Panc1 (cell line): ENCODE results near the gene FAM117A. TPM values are rescaled to one million over a fixed set of nuclear protein-coding genes. Genes with fewer than 3 reads are reported as not detected.

Experiments
- ATAC-seq: fragments of 200-7000 bp; cut with Tn5 transposase; 2 replicates; pipeline ENCODE4 v1.9.1; 2020; ENCODE audit warnings: mild to moderate bottlenecking, moderate library complexity
- BruUV-seq: library from RNA; stranded (reverse); fragments of 400-500 nt; replicated peaks from 2 replicates; lab custom pipeline; 2021; lab: Mats Ljungman, UMichigan
- CTCF ChIA-PET: fragments of 300-600 bp; sonication (Branson Sonifier 250); formaldehyde crosslinking; loops from one replicate; lab custom pipeline; 2022; ENCODE audit warnings: antibody characterized with exemption; lab: Charles Lee
- POLR2A ChIA-PET: fragments of 300-600 bp; sonication (Branson Sonifier 250); formaldehyde crosslinking; loops from one replicate; lab custom pipeline; 2022; ENCODE audit warnings: antibody characterized with exemption; lab: Charles Lee
- DNase-seq: peaks from one replicate; pipeline ENCODE4 v3.0.0-alpha.2; 2010; ENCODE audit warnings: low read depth, low spot score
- H3K27ac ChIP-seq: 2 replicates; pipeline ENCODE4 v1.5.1; 2011; ENCODE audit warnings: mild to moderate bottlenecking, low read length, inconsistent platforms
- H3K27me3 ChIP-seq: fragments of 200-500 bp; sonication (Bioruptor generic); 2 replicates; pipeline ENCODE4 v1.6.0; 2014; ENCODE audit warnings: low read length, inconsistent platforms; ENCODE audit not compliant: control insufficient read depth, insufficient read depth
- H3K36me3 ChIP-seq: fragments of 200-500 bp; sonication (Bioruptor generic); 2 replicates; pipeline ENCODE4 v1.5.1; 2014; ENCODE audit warnings: inconsistent platforms, mild to moderate bottlenecking, low read length, moderate library complexity; ENCODE audit not compliant: control insufficient read depth, insufficient read depth
- H3K4me1 ChIP-seq: 2 replicates; pipeline ENCODE4 v1.5.1; 2011; ENCODE audit warnings: inconsistent platforms, mild to moderate bottlenecking, low read length, moderate library complexity; ENCODE audit not compliant: control insufficient read depth, insufficient read depth
- H3K4me3 ChIP-seq, 2 experiments: 2 replicates each; pipeline ENCODE4 v1.5.1; 2011 to 2012; ENCODE audit warnings: low read depth in 2 of 2, low read length in 2 of 2, mild to moderate bottlenecking in 2 of 2, inconsistent platforms in 1 of 2, moderate library complexity in 1 of 2
- H3K9me3 ChIP-seq: fragments of 200-500 bp; sonication (Bioruptor generic); 2 replicates; pipeline ENCODE4 v1.5.1; 2014; ENCODE audit warnings: low read depth, mild to moderate bottlenecking, inconsistent platforms, low read length, moderate library complexity; ENCODE audit not compliant: control insufficient read depth, insufficient read depth
- POLR2AphosphoS5 ChIP-seq: IDR thresholded peaks from 2 replicates; pipeline ENCODE4 v1.6.1; 2012; ENCODE audit warnings: mild to moderate bottlenecking, low read depth, low read length, moderate library complexity
- REST ChIP-seq, 2 experiments: IDR thresholded peaks; 2 replicates each; pipeline ENCODE4 v1.6.1; 2011 to 2012; ENCODE audit warnings: low read depth in 2 of 2, control low read depth in 1 of 2, low read length in 1 of 2, mild to moderate bottlenecking in 1 of 2, moderate library complexity in 1 of 2; ENCODE audit not compliant: insufficient read depth in 1 of 2
- SIN3A ChIP-seq: IDR thresholded peaks from 2 replicates; pipeline ENCODE4 v1.6.1; 2012; ENCODE audit warnings: low read depth, mild to moderate bottlenecking, low read length, moderate library complexity, borderline replicate concordance; ENCODE audit not compliant: insufficient read depth
- TCF7L2 ChIP-seq: IDR thresholded peaks from 2 replicates; pipeline ENCODE4 v1.6.1; 2011; ENCODE audit warnings: mild to moderate bottlenecking, low read depth, low read length, inconsistent platforms
- in situ Hi-C: cut with HindIII; loops from 2 replicates; pipeline ENCODE4 v1.10.0; 2016; ENCODE audit warnings: low sequenced_read_pairs, low pct_unique_long_range_greater_than_20kb
- intact Hi-C: fragments of 100-400 bp; cut with micrococcal nuclease; formaldehyde crosslinking; loops from one replicate; pipeline ENCODE4 v1.10.0; 2022; ENCODE audit not compliant: unreplicated experiment
- total RNA-seq: library from RNA; stranded (reverse); gene quantifications from one replicate; pipeline ENCODE4 v1.2.1, GENCODE V29; 2021; ENCODE audit not compliant: unreplicated experiment
- TF ChIP-seq, protein P1 (sequence below): fragments of 450-650 bp; IDR thresholded peaks from 2 replicates; pipeline ENCODE4 v1.5.1; 2017; ENCODE audit warnings: mild to moderate bottlenecking

FAM117A gene
- total RNA-seq, 1 experiment from 2014 or later: 8.0 TPM

DNA sequence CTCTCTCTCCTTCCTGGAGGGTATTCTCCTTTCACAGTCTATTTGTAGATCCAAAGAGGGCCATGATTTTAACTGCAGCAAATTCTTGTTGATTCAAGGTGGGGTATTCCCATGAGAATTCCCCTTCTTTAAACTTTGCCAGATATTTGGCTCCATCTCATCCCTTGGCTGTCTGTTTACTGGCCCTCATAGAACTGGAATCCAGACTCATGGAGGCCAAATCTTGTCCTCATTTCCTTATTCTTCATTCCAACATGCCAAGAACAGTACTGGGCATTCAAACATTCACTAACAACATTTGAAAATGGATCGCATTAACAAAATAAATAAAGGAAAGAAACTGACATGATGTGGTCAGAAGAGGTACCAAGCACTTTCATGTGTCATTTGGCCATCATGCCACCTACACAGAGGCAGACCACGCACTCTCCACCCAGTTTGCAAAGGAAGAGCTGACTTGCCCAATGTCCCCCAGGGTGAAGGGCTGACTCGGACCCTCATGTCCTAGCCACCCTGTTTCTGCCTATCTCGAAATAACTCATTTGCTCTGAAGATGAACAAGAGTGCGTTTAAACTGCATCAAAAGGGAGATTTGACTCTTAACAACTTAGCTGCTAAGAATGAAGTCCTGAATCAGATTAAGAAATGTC lies 33.0 kb downstream of the FAM117A start:
- Histone ChIP-seq H3K4me1 (no peaks in the 10 kb centered on the region; the same call in 1 of the 2 replicates), H3K36me3 (no peaks in the 10 kb centered on the region), H3K4me3 (no peak overlapping the region), H3K9me3 (no peaks in the 10 kb centered on the region), H3K27me3 (no peaks in the 10 kb centered on the region), H3K27ac (no peak overlapping the region)
- DNase-seq (no peak), ATAC-seq (0 out of 2 replicates have a peak, but pooled peaks have one; percentile 29)
- intact Hi-C loops: no loop called here
- in situ Hi-C loops: no loop called here
- BruUV-seq: no TSS peak
- POLR2A ChIA-PET: no interaction called here
- TF ChIP-seq POLR2AphosphoS5 (no peak), SIN3A (no peak), TCF7L2 (no peak), REST (IDR thresholded peaks at IDR 0.05; ENCODE audit: insufficient read depth in 1 of 2, low read depth in 2 of 2, low read length in 1 of 2) (no peak)
- TF ChIP-seq, protein P1, sequence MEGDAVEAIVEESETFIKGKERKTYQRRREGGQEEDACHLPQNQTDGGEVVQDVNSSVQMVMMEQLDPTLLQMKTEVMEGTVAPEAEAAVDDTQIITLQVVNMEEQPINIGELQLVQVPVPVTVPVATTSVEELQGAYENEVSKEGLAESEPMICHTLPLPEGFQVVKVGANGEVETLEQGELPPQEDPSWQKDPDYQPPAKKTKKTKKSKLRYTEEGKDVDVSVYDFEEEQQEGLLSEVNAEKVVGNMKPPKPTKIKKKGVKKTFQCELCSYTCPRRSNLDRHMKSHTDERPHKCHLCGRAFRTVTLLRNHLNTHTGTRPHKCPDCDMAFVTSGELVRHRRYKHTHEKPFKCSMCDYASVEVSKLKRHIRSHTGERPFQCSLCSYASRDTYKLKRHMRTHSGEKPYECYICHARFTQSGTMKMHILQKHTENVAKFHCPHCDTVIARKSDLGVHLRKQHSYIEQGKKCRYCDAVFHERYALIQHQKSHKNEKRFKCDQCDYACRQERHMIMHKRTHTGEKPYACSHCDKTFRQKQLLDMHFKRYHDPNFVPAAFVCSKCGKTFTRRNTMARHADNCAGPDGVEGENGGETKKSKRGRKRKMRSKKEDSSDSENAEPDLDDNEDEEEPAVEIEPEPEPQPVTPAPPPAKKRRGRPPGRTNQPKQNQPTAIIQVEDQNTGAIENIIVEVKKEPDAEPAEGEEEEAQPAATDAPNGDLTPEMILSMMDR: no peak
- CTCF ChIA-PET: no interaction called here

GRCh38 chr17:49730078-49730784 lies 33.7 kb downstream of the FAM117A start:
- intact Hi-C loops: no loop called here
- ATAC-seq: 0 out of 2 replicates have a peak, but pooled peaks have one; percentile 49
- no peak for DNase-seq
- no TSS peak for BruUV-seq
- ChIA-PET CTCF (no interaction called here), POLR2A (no interaction called here)
- Histone ChIP-seq H3K36me3 (no peaks in the 10 kb centered on the region), H3K27me3 (no peaks in the 10 kb centered on the region), H3K27ac (no peak overlapping the region), H3K4me3 (no peak overlapping the region), H3K4me1 (no peaks in the 10 kb centered on the region; the same call in 1 of the 2 replicates), H3K9me3 (no peaks in the 10 kb centered on the region)
- in situ Hi-C loops: no loop called here
- TF ChIP-seq, protein P1: no peak
- no peak for TF ChIP-seq SIN3A
- TF ChIP-seq REST (IDR thresholded peaks at IDR 0.05; ENCODE audit: insufficient read depth in 1 of 2, low read depth in 2 of 2, low read length in 1 of 2): no peak
- TF ChIP-seq TCF7L2: no peak
- TF ChIP-seq POLR2AphosphoS5: no peak
